ENCODE results near the gene MED13. TPM values are rescaled to one million over a fixed set of nuclear protein-coding genes. Genes with fewer than 3 reads are reported as not detected.
"Not testable (repeated sequence)": the region's sequence is repeated elsewhere in the genome, so short reads cannot be mapped to it uniquely, and the experiment has no call there.

Gene MED13
- polyA plus RNA-seq, 2 of the 4 experiments (the other 2 are of a cell fraction): 14.1 to 64.1 TPM

DNA sequence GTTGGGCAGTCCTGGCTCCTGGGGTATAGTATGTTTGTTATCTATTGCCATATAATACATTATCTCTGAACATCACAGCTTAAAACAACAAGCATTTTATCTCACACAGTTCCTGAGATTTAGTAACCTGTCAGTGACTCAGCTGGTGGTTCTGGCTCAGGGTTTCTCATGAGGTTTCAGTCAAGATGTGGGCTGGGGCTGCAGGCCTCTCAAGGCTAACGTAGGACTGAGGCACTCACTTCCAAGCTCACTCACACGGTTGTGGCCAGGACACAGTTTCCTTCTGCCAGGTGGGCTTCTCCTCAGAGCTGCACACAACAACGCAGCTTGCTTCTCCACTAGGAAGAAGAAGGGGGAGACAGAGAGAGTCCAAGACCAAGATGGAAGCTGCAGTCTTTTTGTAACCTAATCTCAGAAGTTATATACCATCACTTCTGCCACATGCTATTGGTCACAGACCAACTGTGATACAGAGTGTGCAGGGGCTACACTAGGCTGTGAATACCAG, 10.3 kb upstream of the MED13 start:
- Histone ChIP-seq H3K4me1 (no peaks in the 10 kb centered on the region), H3K27ac (no peak overlapping the region), H3K4me3 (no peak overlapping the region), H3K4me2 (no peak overlapping the region), H3K9me3 (no peaks in the 10 kb centered on the region)
- no peak for TF ChIP-seq ZSCAN20 (CRISPR knock-in tag; IDR thresholded peaks at IDR 0.05)
- FAIRE-seq (no peak), DNase-seq (ENCODE audit: low read depth in 1 of 2, low spot score in 1 of 2) (no peak), ATAC-seq (peak; percentile 26 to 34; a peak in 2 of 6 replicates)
- CTCF ChIA-PET: interaction anchor here (0.6 to 7.3 kb wide), 9 partner anchors 10 to 663 kb away, joined by 3 to 65 read pairs (median 4); partner anchors contain the start of gene MED13
- POLR2A ChIA-PET: interaction anchor here (1.0 to 1.3 kb wide), 2 partner anchors 9 to 11 kb away, joined by 4 to 5 read pairs; partner anchors contain the start of gene MED13
- WGBS (ENCODE audit: missing lambda C conversion rate): 73% methylated on average over 3 of the region's 3 CpGs

DNA sequence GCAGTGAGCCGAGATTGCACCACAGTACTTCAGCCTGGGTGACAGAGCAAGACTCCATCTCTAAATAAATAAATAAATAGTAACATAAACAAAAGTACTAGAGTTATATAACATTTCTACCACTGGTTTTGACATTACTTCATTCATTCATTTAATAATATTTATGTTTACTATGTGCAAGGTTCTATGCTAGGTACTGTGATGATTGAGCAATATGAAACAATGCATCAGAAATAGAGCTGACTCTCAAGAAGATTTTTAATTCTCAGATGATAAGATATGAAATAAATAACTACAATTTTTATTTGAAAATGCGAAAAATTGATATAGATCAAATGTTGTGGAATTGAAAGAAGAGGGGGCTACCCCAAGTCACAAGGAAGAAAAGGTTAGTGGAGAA, 8.9 kb upstream of the MED13 start:
- 75% methylated on average over 2 of the region's 2 CpGs for WGBS (ENCODE audit: missing lambda C conversion rate)
- Histone ChIP-seq H3K4me3 (no peak overlapping the region), H3K4me1 (no peaks in the 10 kb centered on the region), H3K9me3 (no peaks in the 10 kb centered on the region), H3K27ac (no peak overlapping the region), H3K4me2 (no peak overlapping the region)
- CTCF ChIA-PET: interaction anchor here (3.9 to 7.3 kb wide), 2 partner anchors 9 to 20 kb away, joined by 13 to 65 read pairs; partner anchors contain the start of gene MED13
- POLR2A ChIA-PET: interaction anchor here (0.6 kb wide), 1 partner anchor 552 kb away, joined by 4 read pairs; no protein-coding TSS in a partner anchor
- DNase-seq (ENCODE audit: low read depth in 1 of 2, low spot score in 1 of 2) (no peak), FAIRE-seq (no peak), ATAC-seq (no peak)
- TF ChIP-seq FOXS1 (CRISPR knock-in tag; IDR thresholded peaks at IDR 0.05): no peak
- TF ChIP-seq CBX8 (IDR thresholded peaks at IDR 0.05): no peak
- TF ChIP-seq, protein P1, sequence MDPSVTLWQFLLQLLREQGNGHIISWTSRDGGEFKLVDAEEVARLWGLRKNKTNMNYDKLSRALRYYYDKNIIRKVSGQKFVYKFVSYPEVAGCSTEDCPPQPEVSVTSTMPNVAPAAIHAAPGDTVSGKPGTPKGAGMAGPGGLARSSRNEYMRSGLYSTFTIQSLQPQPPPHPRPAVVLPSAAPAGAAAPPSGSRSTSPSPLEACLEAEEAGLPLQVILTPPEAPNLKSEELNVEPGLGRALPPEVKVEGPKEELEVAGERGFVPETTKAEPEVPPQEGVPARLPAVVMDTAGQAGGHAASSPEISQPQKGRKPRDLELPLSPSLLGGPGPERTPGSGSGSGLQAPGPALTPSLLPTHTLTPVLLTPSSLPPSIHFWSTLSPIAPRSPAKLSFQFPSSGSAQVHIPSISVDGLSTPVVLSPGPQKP (IDR thresholded peaks at IDR 0.05; ENCODE audit: low read depth, low read length): no peak
- TF ChIP-seq ZFP36 (IDR thresholded peaks at IDR 0.05; ENCODE audit: borderline replicate concordance, partially characterized antibody): no peak
- TF ChIP-seq NFE2L2 (conservative IDR thresholded peaks at IDR 0.05; ENCODE audit: low read length): no peak
- no peak for TF ChIP-seq RAD21 (conservative IDR thresholded peaks at IDR 0.05 in 1 of 2, IDR thresholded peaks at IDR 0.05 in 1 of 2)

DNA sequence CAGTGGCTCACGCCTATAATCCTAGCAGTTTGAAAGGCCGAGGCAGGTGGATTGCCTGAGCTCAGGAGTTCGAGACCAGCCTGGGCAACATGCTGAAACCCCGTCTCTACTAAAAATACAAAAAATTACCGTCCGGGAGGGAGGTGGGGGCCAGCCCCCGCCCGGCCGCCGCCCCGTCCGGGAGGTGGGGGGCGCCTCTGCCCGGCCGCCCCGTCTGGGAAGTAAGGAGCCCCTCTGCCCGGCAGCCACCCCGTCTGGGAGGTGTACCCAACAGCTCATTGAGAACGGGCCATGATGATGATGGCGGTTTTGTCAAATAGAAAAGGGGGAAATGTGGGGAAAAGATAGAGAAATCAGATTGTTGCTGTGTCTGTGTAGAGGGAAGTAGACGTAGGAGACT, 7.8 kb upstream of the MED13 start:
- DNase-seq (ENCODE audit: low read depth in 1 of 2, low spot score in 1 of 2); H3K27ac ChIP-seq; H3K4me3 ChIP-seq; ATAC-seq; H3K4me1 ChIP-seq; POLR2A ChIA-PET; H3K4me2 ChIP-seq; FAIRE-seq; H3K9me3 ChIP-seq: not testable (repeated sequence)
- CTCF ChIA-PET: interaction anchor here (0.7 to 5.2 kb wide), 2 partner anchors 16 to 37 kb away, joined by 3 to 38 read pairs; no protein-coding TSS in a partner anchor
- 88% methylated on average over 21 of the region's 21 CpGs for WGBS (ENCODE audit: missing lambda C conversion rate)

GRCh38 chr17:62070900-62071299, 5.8 kb upstream of the MED13 start:
- ChIA-PET POLR2A (no interaction called here), CTCF (interaction anchor here (0.6 to 5.2 kb wide), 6 partner anchors 10 to 1513 kb away, joined by 3 to 38 read pairs (median 4); no protein-coding TSS in a partner anchor)
- no peak overlapping the region for H3K4me2 ChIP-seq
- no peaks in the 10 kb centered on the region for H3K9me3 ChIP-seq
- DNase-seq (ENCODE audit: low read depth in 1 of 2, low spot score in 1 of 2) (no peak), FAIRE-seq (no peak), ATAC-seq (no peak)
- WGBS (ENCODE audit: missing lambda C conversion rate): 67% methylated on average over 2 of the region's 2 CpGs
- TF ChIP-seq ESRRA (IDR thresholded peaks at IDR 0.05; ENCODE audit: borderline replicate concordance, low read length) (no peak), HMGXB4 (CRISPR knock-in tag; IDR thresholded peaks at IDR 0.05; ENCODE audit: borderline replicate concordance) (no peak), MAFK (IDR thresholded peaks at IDR 0.05; ENCODE audit: partially characterized antibody) (peak; percentile 96), RFX5 (IDR thresholded peaks at IDR 0.05) (no peak)
- peaks cover 17% of the 10 kb centered on the region for H3K4me1 ChIP-seq
- no peak overlapping the region for H3K4me3 ChIP-seq
- no peak overlapping the region for H3K27ac ChIP-seq

All from A549 (cell line).